ENCODE data around the gene IGSF11. TPM values are rescaled to one million over a fixed set of nuclear protein-coding genes. Genes with fewer than 3 reads are reported as not detected.

The IGSF11 gene
- total RNA-seq, 1 experiment from 2014 or later, result 0.66 TPM

GRCh38 chr3:118910332-118910731 is 124.3 kb downstream of the IGSF11 start:
- no peaks in the 10 kb centered on the region for H3F3A ChIP-seq (ENCODE audit: low read length, unreplicated experiment)

GRCh38 chr3:118909763-118910162 is 124.9 kb downstream of the IGSF11 start:
- H3F3A ChIP-seq (ENCODE audit: low read length, unreplicated experiment), result no peaks in the 10 kb centered on the region
- H3K27me3 ChIP-seq (ENCODE audit: low read length), result peaks cover 36% of the 10 kb centered on the region
- no peaks in the 10 kb centered on the region for H3K36me3 ChIP-seq (ENCODE audit: low read depth, low read length)
- TF ChIP-seq CTCF (conservative IDR thresholded peaks at IDR 0.05; ENCODE audit: low read depth, low read length) (no peak), EZH2 (IDR thresholded peaks at IDR 0.05; ENCODE audit: low read length, unreplicated experiment) (no peak), EZH2phosphoT487 (IDR thresholded peaks at IDR 0.05; ENCODE audit: borderline replicate concordance, low read length) (no peak)
- H3K27ac ChIP-seq (ENCODE audit: low read length), result no peak overlapping the region
- peak; percentile 46 for ATAC-seq
- H4K20me1 ChIP-seq (ENCODE audit: low read length), result no peaks in the 10 kb centered on the region
- no peak overlapping the region for H3K4me2 ChIP-seq (ENCODE audit: low read length)
- H3K9ac ChIP-seq (ENCODE audit: low read length), result no peak overlapping the region
- no peaks in the 10 kb centered on the region for H3K9me2 ChIP-seq (replicated peaks; ENCODE audit: low read length)
- ChIA-PET POLR2A (ENCODE audit: unreplicated experiment) (no interaction called here), CTCF (no interaction called here)
- intact Hi-C loops (cut with micrococcal nuclease), result no loop called here
- no TSS peak for BruUV-seq (replicated peaks)
- no peaks in the 10 kb centered on the region for H3K79me2 ChIP-seq (ENCODE audit: low read length)
- H3K4me1 ChIP-seq (ENCODE audit: insufficient read depth, low read length), result no peaks in the 10 kb centered on the region
- H2AFZ ChIP-seq (ENCODE audit: low read length), result no peak overlapping the region
- peak; percentile 52 for DNase-seq
- no peak overlapping the region for H3K4me3 ChIP-seq (ENCODE audit: low read length)
- H3K9me3 ChIP-seq (ENCODE audit: low read length), result no peaks in the 10 kb centered on the region

More at GRCh38 chr3:118910332-118910731, 124.3 kb downstream of the IGSF11 start:
- H3K4me2 ChIP-seq (ENCODE audit: low read length), result no peak overlapping the region
- no peaks in the 10 kb centered on the region for H4K20me1 ChIP-seq (ENCODE audit: low read length)
- POLR2A ChIA-PET (ENCODE audit: unreplicated experiment), result no interaction called here
- H3K27me3 ChIP-seq (ENCODE audit: low read length), result peaks cover 35% of the 10 kb centered on the region
- no peak overlapping the region for H3K27ac ChIP-seq (ENCODE audit: low read length)
- H2AFZ ChIP-seq (ENCODE audit: low read length), result no peak overlapping the region
- no peaks in the 10 kb centered on the region for H3K36me3 ChIP-seq (ENCODE audit: low read depth, low read length)
- H3K79me2 ChIP-seq (ENCODE audit: low read length), result no peaks in the 10 kb centered on the region
- intact Hi-C loops (cut with micrococcal nuclease), result no loop called here
- no peaks in the 10 kb centered on the region for H3K4me1 ChIP-seq (ENCODE audit: insufficient read depth, low read length)
- no peak for DNase-seq
- ATAC-seq, result no peak
- no peak overlapping the region for H3K9ac ChIP-seq (ENCODE audit: low read length)
- H3K9me2 ChIP-seq (replicated peaks; ENCODE audit: low read length), result no peaks in the 10 kb centered on the region
- H3K9me3 ChIP-seq (ENCODE audit: low read length), result no peaks in the 10 kb centered on the region
- no peak for TF ChIP-seq EZH2 (IDR thresholded peaks at IDR 0.05; ENCODE audit: low read length, unreplicated experiment)
- no peak overlapping the region for H3K4me3 ChIP-seq (ENCODE audit: low read length)
- CTCF ChIA-PET, result no interaction called here
- no TSS peak for BruUV-seq (replicated peaks)

GRCh38 chr3:118907909-118908308 is 126.7 kb downstream of the IGSF11 start:
- H3K4me1 ChIP-seq (ENCODE audit: insufficient read depth, low read length), result no peaks in the 10 kb centered on the region
- intact Hi-C loops (cut with micrococcal nuclease), result no loop called here
- H3K4me2 ChIP-seq (ENCODE audit: low read length), result no peak overlapping the region
- no peaks in the 10 kb centered on the region for H3F3A ChIP-seq (ENCODE audit: low read length, unreplicated experiment)
- DNase-seq, result no peak
- no peaks in the 10 kb centered on the region for H3K36me3 ChIP-seq (ENCODE audit: low read depth, low read length)
- H3K9me3 ChIP-seq (ENCODE audit: low read length), result no peaks in the 10 kb centered on the region
- no TSS peak for BruUV-seq (replicated peaks)
- no peaks in the 10 kb centered on the region for H4K20me1 ChIP-seq (ENCODE audit: low read length)
- H3K27ac ChIP-seq (ENCODE audit: low read length), result no peak overlapping the region
- peaks cover 39% of the 10 kb centered on the region for H3K27me3 ChIP-seq (ENCODE audit: low read length)
- TF ChIP-seq EZH2 (IDR thresholded peaks at IDR 0.05; ENCODE audit: low read length, unreplicated experiment), result no peak
- no peak for TF ChIP-seq EZH2phosphoT487 (IDR thresholded peaks at IDR 0.05; ENCODE audit: borderline replicate concordance, low read length)
- TF ChIP-seq CTCF (conservative IDR thresholded peaks at IDR 0.05; ENCODE audit: low read depth, low read length), result no peak
- no peak overlapping the region for H2AFZ ChIP-seq (ENCODE audit: low read length)
- no peak for ATAC-seq
- no peak overlapping the region for H3K4me3 ChIP-seq (ENCODE audit: low read length)
- no peak overlapping the region for H3K9ac ChIP-seq (ENCODE audit: low read length)
- H3K79me2 ChIP-seq (ENCODE audit: low read length), result no peaks in the 10 kb centered on the region
- ChIA-PET CTCF (no interaction called here), POLR2A (ENCODE audit: unreplicated experiment) (no interaction called here)
- no peaks in the 10 kb centered on the region for H3K9me2 ChIP-seq (replicated peaks; ENCODE audit: low read length)
